HG02610 (cell line): ENCODE data around the gene GPN1.
"Not testable (repeated sequence)": the region's sequence is repeated elsewhere in the genome, so short reads cannot be mapped to it uniquely, and the experiment has no call there.

Experiments
- ATAC-seq: cut with Tn5 transposase; IDR thresholded peaks from one replicate; pipeline ENCODE4 v1.9.1; 2021; ENCODE audit warnings: mild to moderate bottlenecking, moderate library complexity; ENCODE audit not compliant: unreplicated experiment

The GPN1 gene

DNA sequence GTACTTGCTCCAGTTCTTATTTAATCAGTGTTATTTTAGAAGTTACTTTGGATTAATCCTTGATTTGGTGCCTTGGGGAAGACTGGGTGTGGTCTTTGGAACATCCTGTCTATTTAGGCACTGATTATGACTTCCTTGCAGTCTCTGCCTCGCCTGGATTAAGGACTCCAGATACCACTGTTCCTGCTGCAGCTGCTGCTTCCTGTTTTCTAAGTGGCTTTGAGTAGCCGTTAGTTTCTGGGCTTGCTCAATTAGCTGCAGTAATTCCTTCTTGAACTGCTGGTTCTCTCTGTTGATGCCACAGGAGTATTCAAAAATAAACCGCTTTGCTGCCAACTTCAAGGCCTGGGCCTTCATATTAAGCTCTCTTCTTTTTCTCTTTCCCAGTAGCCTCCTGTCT is 1.9 kb upstream of the GPN1 start:
- not testable (repeated sequence) for ATAC-seq

DNA sequence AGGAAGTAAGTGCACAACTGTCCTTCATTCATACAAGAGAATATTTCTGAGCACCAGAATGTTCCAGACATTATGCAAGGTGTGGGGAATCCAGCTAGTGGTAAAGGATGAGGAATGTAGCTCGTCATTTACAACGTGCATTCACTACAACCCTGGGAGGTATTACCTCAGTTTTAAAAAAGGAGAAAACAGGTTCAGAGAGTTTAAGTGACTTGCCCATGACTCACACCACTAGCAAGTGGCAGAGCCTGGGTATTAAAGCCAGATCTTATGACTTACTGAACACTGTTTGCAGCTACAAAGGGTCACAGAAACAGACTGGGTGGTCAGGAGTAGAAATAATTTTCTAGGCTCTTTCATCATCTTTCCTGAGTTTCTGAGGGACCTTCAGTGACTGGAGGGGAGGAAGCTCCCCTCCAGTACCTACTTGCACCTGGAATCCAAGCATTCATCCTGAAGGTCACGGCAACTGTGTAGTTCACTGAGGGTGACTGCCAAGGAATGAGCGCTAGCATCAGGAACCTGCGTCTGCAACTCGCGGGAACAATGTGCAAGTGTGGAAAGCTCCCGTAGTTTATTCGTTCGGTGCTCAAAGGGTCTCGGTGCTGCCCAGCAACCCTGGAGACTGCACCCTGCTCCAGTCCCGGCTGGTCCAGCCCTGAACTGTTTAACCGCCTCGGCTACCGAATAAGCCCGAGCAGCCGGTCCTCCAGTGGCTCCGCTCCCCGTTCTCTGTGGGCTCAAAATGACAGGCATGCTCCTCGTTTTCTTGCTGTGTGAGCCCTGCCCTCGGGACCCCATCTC is 685 bp upstream of the GPN1 start:
- peak; percentile 28 for ATAC-seq

DNA sequence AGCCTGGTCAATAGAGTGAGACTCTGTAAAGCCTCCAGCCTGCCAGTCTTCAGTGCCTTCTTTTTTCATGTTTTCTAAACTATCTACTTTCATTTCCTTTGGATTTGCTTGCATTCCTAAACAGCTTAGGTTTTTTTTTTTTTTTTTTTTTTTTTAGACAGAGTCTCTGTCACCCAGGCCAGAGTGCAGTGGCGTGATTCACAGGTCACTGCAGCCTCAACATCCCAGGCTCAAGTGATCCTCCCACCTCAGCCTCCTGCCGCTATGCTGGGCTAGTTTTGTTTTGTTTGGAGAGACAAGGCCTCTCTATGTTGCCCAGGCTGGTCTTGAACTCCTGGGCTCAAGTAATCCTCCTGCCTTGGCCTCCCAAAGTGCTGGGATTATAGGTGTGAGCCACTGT is 1.4 kb downstream of the GPN1 start:
- ATAC-seq, result not testable (repeated sequence)

DNA sequence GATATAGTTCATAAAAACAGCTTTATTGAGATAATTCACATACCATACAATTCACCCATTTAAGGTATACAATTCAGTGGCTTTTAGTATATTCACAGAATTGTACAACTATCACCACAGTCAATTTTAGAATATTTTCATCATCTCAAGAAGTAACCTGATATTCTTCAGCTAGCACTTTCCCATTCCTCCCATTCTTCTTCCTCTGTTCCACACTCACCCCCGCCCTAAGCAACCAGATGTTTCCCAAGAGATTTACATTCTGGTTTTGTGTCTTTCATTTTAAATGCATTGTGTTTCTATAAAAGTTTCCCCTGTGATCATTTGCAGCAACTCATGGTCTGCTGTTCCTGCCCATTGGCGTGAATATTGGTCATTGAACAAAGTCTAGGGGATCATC is 5.4 kb downstream of the GPN1 start:
- ATAC-seq, result no peak

- no peak for ATAC-seq
Observed at GRCh38 chr2:27636766-27637165, 7.9 kb downstream of the GPN1 start.

GRCh38 chr2:27638037-27638637 is 9.3 kb downstream of the GPN1 start:
- ATAC-seq, result no peak

- ATAC-seq, result no peak
Observed at GRCh38 chr2:27638709-27639108, 9.9 kb downstream of the GPN1 start.

GRCh38 chr2:27640722-27641245 is 11.9 kb downstream of the GPN1 start:
- ATAC-seq, result no peak

GRCh38 chr2:27645197-27645596 is 16.3 kb downstream of the GPN1 start:
- ATAC-seq, result no peak

- ATAC-seq, result no peak
Observed at GRCh38 chr2:27647289-27647688, 18.4 kb downstream of the GPN1 start.

GRCh38 chr2:27647737-27648136 is 18.9 kb downstream of the GPN1 start:
- ATAC-seq, result no peak

GRCh38 chr2:27651056-27651455 is 22.2 kb downstream of the GPN1 start:
- no peak for ATAC-seq

DNA sequence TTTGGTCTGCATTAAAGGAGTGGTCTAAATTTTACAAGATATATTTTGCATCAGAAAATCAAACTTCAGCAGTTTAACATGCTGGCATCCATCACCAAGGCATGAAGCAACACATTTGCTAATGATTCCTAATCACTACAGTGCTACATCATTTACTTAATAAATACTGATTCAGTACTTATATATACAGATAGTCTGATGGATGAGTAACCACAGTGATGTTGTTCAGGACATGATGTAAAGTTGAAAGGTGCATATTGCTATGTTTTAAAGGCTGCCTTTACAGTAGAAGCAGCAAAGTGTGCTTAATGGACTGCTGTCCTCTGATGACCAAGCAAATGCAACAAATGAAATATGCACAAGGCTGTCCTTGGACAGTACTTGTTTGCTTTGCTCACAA is 23.5 kb downstream of the GPN1 start:
- no peak for ATAC-seq

GRCh38 chr2:27652790-27653189 is 23.9 kb downstream of the GPN1 start:
- ATAC-seq, result no peak

GRCh38 chr2:27653397-27653796 is 24.5 kb downstream of the GPN1 start:
- ATAC-seq, result no peak

DNA sequence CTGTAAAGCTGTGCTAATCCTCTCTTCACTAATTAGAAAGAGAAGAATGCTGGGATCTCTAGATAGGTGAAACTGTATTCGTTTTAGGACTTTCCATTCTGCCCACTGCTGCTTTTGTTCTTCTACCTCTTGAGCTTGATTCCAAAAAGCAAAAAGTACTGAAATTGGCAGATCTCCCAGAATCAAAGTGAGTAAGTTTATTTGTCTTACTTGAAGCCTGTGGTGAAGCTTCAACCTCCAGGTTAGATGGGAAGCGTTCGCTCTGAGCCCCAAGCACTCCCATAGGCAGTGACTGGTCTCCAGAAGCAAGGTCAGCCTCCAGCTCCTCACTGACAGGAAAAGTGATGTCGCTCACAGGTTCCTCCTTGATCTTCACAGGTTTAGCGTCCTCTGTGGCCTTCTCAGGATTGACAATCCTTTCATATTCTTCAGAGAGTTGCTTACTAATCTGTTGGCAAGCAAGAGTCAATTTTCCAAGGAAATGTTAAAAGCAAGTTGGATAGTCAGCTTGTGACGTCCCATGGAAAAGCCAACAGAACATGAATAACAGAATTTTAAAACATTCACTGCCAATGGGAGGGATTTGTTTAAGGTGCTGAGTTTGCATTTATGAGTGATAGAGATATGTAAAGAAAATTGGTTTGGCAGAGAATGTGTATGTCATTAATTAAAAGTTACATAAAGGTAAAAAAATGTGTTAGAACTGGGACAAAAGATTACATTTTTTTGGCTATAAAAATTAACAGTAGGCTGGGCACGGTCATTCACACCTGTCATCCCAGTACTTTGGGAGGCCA is 26.5 kb downstream of the GPN1 start:
- no peak for ATAC-seq

DNA sequence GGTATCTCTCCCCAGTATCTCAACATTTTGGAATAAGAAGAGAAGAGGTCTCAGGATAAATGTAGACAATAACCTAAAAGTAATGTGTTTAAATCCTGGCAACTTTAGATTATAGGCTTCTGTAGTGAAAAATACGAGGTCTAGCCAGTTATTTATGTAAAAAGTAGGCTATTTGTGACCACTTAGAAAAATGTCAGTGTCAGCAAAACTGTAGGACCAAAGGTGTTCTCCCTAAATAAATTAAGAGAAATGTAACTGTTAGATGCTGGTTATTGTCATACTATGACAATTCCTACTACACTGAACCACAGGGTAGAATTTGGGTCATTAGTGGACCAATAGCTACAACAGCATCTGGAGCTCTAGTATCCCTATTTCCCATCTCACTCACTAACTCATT is 32.5 kb downstream of the GPN1 start:
- no peak for ATAC-seq

GRCh38 chr2:27663285-27664153 is 34.7 kb downstream of the GPN1 start, which contains the start of the genes SLC4A1AP and SUPT7L:
Gene SLC4A1AP, plus strand, starts transcription at chr2:27663889. Its CDS starts 26 bp downstream, at chr2:27663915.
Gene SUPT7L, minus strand, starts transcription at chr2:27663614. Its CDS starts 1,422 bp downstream, at chr2:27662192.
- ATAC-seq, result peak; percentile 69

DNA sequence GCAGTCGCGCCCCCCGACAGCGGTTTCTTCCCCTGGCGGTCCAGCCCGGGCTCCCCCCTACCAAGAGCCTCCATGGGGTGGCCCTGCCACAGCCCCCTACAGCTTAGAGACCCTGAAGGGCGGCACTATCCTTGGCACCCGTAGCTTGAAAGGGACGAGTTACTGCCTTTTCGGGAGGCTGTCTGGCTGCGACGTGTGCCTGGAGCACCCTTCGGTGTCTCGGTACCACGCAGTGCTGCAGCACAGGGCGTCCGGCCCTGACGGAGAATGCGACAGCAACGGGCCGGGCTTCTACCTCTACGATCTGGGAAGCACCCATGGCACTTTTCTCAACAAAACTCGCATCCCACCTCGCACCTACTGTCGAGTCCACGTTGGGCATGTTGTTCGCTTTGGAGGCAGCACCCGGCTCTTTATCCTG is 35.3 kb downstream of the GPN1 start:
- ATAC-seq, result peak; percentile 13

DNA sequence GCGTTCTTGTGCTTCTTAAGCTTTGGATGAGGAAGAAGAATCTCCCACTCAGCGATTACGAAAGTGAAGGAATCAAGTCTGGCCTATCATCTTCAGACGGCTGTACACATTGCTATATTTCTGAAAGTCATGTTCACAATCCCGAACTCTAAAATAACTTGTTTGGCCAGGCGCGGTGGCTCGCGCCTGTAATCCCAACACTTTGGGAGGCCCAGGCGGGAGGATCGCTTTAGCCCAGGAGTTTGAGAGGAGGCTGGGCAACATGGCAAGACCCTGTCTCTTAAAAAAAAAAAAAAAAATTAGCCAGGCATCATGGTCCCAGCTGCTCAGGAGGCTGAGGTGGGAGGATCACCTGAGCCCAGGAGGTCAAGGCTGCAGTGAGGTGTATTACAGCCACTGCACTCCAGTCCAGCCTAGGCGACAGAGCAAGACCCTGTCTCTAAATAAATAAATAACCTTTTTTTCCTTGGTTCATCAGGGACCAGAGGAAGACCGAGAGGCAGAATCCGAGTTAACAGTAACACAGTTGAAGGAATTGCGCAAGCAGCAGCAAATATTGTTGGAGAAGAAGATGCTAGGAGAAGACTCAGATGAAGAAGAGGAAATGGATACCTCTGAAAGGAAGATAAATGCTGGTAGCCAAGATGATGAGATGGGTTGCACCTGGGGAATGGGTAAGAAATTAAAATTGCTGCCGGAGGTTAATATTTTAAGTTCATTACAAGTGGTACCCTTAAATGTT is 35.9 kb downstream of the GPN1 start:
- no peak for ATAC-seq
